GM12872 (cell line): ENCODE measurements around the gene DAAM2.

Experiments
- CTCF ChIP-seq: IDR thresholded peaks from 3 replicates; pipeline ENCODE4 v1.5.1; 2011; ENCODE audit warnings: low read depth, mild to moderate bottlenecking, low read length, moderate library complexity; ENCODE audit not compliant: insufficient read depth

The DAAM2 gene

GRCh38 chr6:39801456-39802251 lies 9.5 kb downstream of the DAAM2 start:
- no peak for TF ChIP-seq CTCF

GRCh38 chr6:39803872-39804271 lies 11.7 kb downstream of the DAAM2 start:
- no peak for TF ChIP-seq CTCF

- no peak for TF ChIP-seq CTCF
Measured at GRCh38 chr6:39804466-39805065, 12.4 kb downstream of the DAAM2 start.

- TF ChIP-seq CTCF: no peak
Measured at GRCh38 chr6:39806278-39806677, 14.1 kb downstream of the DAAM2 start.

GRCh38 chr6:39808346-39808745 lies 16.2 kb downstream of the DAAM2 start:
- TF ChIP-seq CTCF: no peak

GRCh38 chr6:39808964-39809363 lies 16.8 kb downstream of the DAAM2 start:
- no peak for TF ChIP-seq CTCF

- TF ChIP-seq CTCF: no peak
Measured at GRCh38 chr6:39811835-39812345, 19.7 kb downstream of the DAAM2 start.
